ENCODE measurements around the gene HSPB2. TPM values are rescaled to one million over a fixed set of nuclear protein-coding genes. Genes with fewer than 3 reads are reported as not detected.
A peak's percentile ranks its signal among the peaks of the same experiment; 100 is the strongest.

Gene HSPB2
- total RNA-seq, 1 experiment from 2014 or later, result 0.33 TPM

DNA sequence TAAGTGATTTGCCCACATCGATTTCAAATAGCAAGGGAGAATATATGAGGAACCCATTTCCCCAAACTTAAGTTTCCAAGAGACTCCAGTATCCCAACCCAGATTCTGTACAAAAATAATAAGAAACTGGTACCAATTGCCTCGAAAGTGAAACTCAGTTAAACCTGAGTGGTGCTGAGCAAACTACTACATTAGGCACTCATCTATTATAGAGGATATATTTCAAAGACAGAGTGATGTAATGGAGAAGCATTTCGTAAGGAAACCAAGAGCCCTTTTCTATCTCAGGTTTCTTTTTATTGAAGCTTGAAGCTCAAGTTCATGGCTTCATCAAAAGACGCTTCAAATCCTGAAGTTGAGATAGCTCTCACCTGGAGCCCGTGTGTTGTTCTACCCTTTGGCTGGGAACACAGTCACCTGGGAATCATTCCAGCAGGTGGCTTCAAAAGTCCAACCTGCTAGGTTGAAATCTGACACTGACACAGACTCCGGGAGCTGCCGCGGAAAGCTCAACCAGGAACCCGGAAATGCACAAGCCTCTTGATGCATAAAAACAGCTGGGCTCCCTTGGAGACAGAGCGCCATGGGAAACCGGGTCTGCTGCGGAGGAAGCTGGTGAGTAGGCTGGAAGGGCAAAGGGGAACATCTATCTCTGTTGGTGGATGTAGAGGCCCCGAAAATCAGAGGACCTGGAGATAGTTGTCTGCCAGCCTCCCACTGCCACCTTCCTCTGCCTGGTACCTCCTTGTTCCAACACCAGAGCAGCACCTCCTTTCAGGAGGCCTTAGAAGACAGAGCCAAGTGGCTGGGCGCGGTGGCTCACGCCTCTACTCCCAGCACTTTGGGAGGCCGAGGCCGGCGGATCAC, 6.1 kb downstream of the HSPB2 start, which contains the start of gene C11orf52 (continued):
- TF ChIP-seq KAT7 (CRISPR knock-in tag; IDR thresholded peaks at IDR 0.05; ENCODE audit: borderline replicate concordance) (no peak), ZNF425 (CRISPR knock-in tag; conservative IDR thresholded peaks at IDR 0.05) (no peak), ERG (CRISPR knock-in tag; IDR thresholded peaks at IDR 0.05) (no peak), JAZF1 (CRISPR knock-in tag; IDR thresholded peaks at IDR 0.05) (no peak), MAX (CRISPR knock-in tag; IDR thresholded peaks at IDR 0.05) (peak; percentile 51; the same call in 1 of the 2 replicates), RORB (CRISPR knock-in tag; IDR thresholded peaks at IDR 0.05) (no peak), SMAD4 (CRISPR knock-in tag; IDR thresholded peaks at IDR 0.05) (no peak), ELF4 (CRISPR knock-in tag; IDR thresholded peaks at IDR 0.05; ENCODE audit: low read depth) (no peak), FOXK1 (CRISPR knock-in tag; IDR thresholded peaks at IDR 0.05) (peak; percentile 68; the same call in 1 of the 2 replicates), SP1 (CRISPR knock-in tag; conservative IDR thresholded peaks at IDR 0.05) (0 out of 2 replicates have a peak, but pooled peaks have one; percentile 42), RELA (CRISPR knock-in tag; IDR thresholded peaks at IDR 0.05; ENCODE audit: borderline replicate concordance) (no peak), ATF3 (CRISPR knock-in tag; conservative IDR thresholded peaks at IDR 0.05) (no peak), ARID4B (CRISPR knock-in tag; IDR thresholded peaks at IDR 0.05; ENCODE audit: borderline replicate concordance) (no peak), CBFB (CRISPR knock-in tag; IDR thresholded peaks at IDR 0.05; ENCODE audit: low read depth) (no peak), TEAD1 (CRISPR knock-in tag; IDR thresholded peaks at IDR 0.05) (peak; percentile 70), ZNF512 (CRISPR knock-in tag; IDR thresholded peaks at IDR 0.05; ENCODE audit: borderline replicate concordance) (no peak)
- TF ChIP-seq, protein P1, sequence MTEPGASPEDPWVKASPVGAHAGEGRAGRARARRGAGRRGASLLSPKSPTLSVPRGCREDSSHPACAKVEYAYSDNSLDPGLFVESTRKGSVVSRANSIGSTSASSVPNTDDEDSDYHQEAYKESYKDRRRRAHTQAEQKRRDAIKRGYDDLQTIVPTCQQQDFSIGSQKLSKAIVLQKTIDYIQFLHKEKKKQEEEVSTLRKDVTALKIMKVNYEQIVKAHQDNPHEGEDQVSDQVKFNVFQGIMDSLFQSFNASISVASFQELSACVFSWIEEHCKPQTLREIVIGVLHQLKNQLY (CRISPR knock-in tag; IDR thresholded peaks at IDR 0.05), result no peak
- TF ChIP-seq, protein P2, sequence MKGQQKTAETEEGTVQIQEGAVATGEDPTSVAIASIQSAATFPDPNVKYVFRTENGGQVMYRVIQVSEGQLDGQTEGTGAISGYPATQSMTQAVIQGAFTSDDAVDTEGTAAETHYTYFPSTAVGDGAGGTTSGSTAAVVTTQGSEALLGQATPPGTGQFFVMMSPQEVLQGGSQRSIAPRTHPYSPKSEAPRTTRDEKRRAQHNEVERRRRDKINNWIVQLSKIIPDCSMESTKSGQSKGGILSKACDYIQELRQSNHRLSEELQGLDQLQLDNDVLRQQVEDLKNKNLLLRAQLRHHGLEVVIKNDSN (CRISPR knock-in tag; IDR thresholded peaks at IDR 0.05), result no peak
- TF ChIP-seq, protein P3, sequence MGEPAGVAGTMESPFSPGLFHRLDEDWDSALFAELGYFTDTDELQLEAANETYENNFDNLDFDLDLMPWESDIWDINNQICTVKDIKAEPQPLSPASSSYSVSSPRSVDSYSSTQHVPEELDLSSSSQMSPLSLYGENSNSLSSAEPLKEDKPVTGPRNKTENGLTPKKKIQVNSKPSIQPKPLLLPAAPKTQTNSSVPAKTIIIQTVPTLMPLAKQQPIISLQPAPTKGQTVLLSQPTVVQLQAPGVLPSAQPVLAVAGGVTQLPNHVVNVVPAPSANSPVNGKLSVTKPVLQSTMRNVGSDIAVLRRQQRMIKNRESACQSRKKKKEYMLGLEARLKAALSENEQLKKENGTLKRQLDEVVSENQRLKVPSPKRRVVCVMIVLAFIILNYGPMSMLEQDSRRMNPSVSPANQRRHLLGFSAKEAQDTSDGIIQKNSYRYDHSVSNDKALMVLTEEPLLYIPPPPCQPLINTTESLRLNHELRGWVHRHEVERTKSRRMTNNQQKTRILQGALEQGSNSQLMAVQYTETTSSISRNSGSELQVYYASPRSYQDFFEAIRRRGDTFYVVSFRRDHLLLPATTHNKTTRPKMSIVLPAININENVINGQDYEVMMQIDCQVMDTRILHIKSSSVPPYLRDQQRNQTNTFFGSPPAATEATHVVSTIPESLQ (CRISPR knock-in tag; IDR thresholded peaks at IDR 0.05), result no peak
- TF ChIP-seq, protein P4, sequence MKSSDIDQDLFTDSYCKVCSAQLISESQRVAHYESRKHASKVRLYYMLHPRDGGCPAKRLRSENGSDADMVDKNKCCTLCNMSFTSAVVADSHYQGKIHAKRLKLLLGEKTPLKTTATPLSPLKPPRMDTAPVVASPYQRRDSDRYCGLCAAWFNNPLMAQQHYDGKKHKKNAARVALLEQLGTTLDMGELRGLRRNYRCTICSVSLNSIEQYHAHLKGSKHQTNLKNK (CRISPR knock-in tag; IDR thresholded peaks at IDR 0.05), result no peak
- TF ChIP-seq, protein P5, sequence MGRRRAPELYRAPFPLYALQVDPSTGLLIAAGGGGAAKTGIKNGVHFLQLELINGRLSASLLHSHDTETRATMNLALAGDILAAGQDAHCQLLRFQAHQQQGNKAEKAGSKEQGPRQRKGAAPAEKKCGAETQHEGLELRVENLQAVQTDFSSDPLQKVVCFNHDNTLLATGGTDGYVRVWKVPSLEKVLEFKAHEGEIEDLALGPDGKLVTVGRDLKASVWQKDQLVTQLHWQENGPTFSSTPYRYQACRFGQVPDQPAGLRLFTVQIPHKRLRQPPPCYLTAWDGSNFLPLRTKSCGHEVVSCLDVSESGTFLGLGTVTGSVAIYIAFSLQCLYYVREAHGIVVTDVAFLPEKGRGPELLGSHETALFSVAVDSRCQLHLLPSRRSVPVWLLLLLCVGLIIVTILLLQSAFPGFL (CRISPR knock-in tag; IDR thresholded peaks at IDR 0.05; ENCODE audit: borderline replicate concordance), result no peak

All from WTC11 (cell line).